BJ (cell line): Measurements from ENCODE around the gene NUMA1. TPM values are rescaled to one million over a fixed set of nuclear protein-coding genes. Genes with fewer than 3 reads are reported as not detected.

Experiments used
- CTCF ChIA-PET: fragments of 350-600 bp; formaldehyde crosslinking; extraction: SDS; loops from one replicate; lab custom pipeline; 2021; ENCODE audit warnings: antibody characterized with exemption, inconsistent platforms; lab: Yijun Ruan, JAX
- POLR2A ChIA-PET: fragments of 300-600 bp; sonication (Branson Sonifier 250); formaldehyde crosslinking; extraction: SDS; loops from one replicate; lab custom pipeline; 2021; ENCODE audit warnings: antibody characterized with exemption; lab: Charles Lee
- DNase-seq: peaks from one replicate; pipeline ENCODE4 v3.0.0-alpha.2; 2011; ENCODE audit warnings: low read depth
- H3K27me3 ChIP-seq: 2 replicates; pipeline ENCODE4 v1.6.0; 2011; ENCODE audit warnings: low read length; ENCODE audit not compliant: control insufficient read depth, insufficient read depth
- H3K36me3 ChIP-seq: 2 replicates; pipeline ENCODE4 v1.5.1; 2011; ENCODE audit warnings: low read length; ENCODE audit not compliant: control insufficient read depth, insufficient read depth
- H3K4me3 ChIP-seq: 2 replicates; pipeline ENCODE4 v1.5.1; 2011; ENCODE audit warnings: low read depth, mild to moderate bottlenecking, control low read depth, low read length
- CTCF ChIP-seq: IDR thresholded peaks from 2 replicates; pipeline ENCODE4 v1.5.1; 2011; ENCODE audit warnings: low read depth, mild to moderate bottlenecking, control low read depth, inconsistent platforms, low read length, moderate library complexity; ENCODE audit not compliant: insufficient read depth
- polyA plus RNA-seq: library from polyadenylated mRNA; depleted of rRNA; stranded (reverse); fragments of >200 nt; gene quantifications from 2 replicates; pipeline ENCODE4 v1.2.3, GENCODE V29; 2011

Gene NUMA1
- polyA plus RNA-seq, 1 experiment = 120 TPM

- CTCF ChIA-PET = interaction anchor here (0.9 to 2.9 kb wide), 5 partner anchors 9 to 416 kb away, joined by 3 to 21 read pairs (median 3); no protein-coding TSS in a partner anchor
- Histone ChIP-seq H3K36me3 (peaks cover 21% of the 10 kb centered on the region), H3K4me3 (no peak within 1 kb of the TSS), H3K27me3 (no peaks in the 10 kb centered on the region)
- no peak for TF ChIP-seq CTCF
- no peak for DNase-seq
- POLR2A ChIA-PET = no interaction called here
Observed at GRCh38 chr11:71998649-71999310, 81.6 kb downstream of the NUMA1 start, which contains the start of gene IL18BP. Gene IL18BP, plus strand, starts transcription at chr11:71998909. Its CDS starts 1,076 bp downstream, at chr11:71999985.

- no peak overlapping the region for H3K4me3 ChIP-seq
- peaks cover 14% of the 10 kb centered on the region for H3K36me3 ChIP-seq
- CTCF ChIA-PET = interaction anchor here (0.6 to 2.9 kb wide), 4 partner anchors 9 to 435 kb away, joined by 3 to 21 read pairs (median 4); no protein-coding TSS in a partner anchor
- DNase-seq = no peak
- no peak for TF ChIP-seq CTCF
- H3K27me3 ChIP-seq = no peaks in the 10 kb centered on the region
- POLR2A ChIA-PET = no interaction called here
Observed at GRCh38 chr11:71998061-71998460, 82.3 kb downstream of the NUMA1 start.

DNA sequence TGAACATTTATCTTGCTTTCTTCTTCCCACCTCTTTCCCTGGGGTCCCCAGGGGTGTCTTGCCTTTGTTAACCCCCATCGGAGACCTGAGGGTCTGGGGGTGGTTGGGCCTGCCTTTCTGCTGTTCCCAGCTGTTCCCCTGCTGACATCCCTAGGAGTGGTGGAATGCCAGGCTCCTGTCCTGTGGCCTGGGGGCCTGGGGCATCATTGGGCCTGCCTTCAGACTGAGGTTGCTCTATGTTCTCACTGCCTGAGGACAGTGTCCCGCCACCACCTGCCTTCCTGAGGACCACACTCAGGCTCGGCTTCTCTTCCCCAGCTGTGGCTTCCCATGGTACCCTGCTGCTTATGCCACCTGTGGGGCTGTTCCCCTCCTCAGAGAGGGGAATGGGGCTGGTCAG lies 82.7 kb downstream of the NUMA1 start:
- ChIA-PET CTCF (interaction anchor here (0.8 to 2.9 kb wide), 4 partner anchors 8 to 94 kb away, joined by 3 to 21 read pairs (median 4); no protein-coding TSS in a partner anchor), POLR2A (no interaction called here)
- no peak for DNase-seq
- Histone ChIP-seq H3K27me3 (no peaks in the 10 kb centered on the region), H3K4me3 (no peak overlapping the region), H3K36me3 (peaks cover 10% of the 10 kb centered on the region)
- TF ChIP-seq CTCF = no peak

GRCh38 chr11:71996946-71997345 lies 83.4 kb downstream of the NUMA1 start:
- POLR2A ChIA-PET = no interaction called here
- no peak overlapping the region for H3K4me3 ChIP-seq
- CTCF ChIA-PET = interaction anchor here (0.8 to 1.6 kb wide), 2 partner anchors 13 to 94 kb away, joined by 3 read pairs; no protein-coding TSS in a partner anchor
- no peak for TF ChIP-seq CTCF
- no peaks in the 10 kb centered on the region for H3K27me3 ChIP-seq
- peaks cover 8% of the 10 kb centered on the region for H3K36me3 ChIP-seq
- no peak for DNase-seq

GRCh38 chr11:71996517-71996916 lies 83.8 kb downstream of the NUMA1 start:
- ChIA-PET CTCF (interaction anchor here (0.8 to 1.2 kb wide), 2 partner anchors 13 to 29 kb away, joined by 3 read pairs; no protein-coding TSS in a partner anchor), POLR2A (no interaction called here)
- H3K4me3 ChIP-seq = no peak overlapping the region
- DNase-seq = no peak
- no peak for TF ChIP-seq CTCF
- H3K36me3 ChIP-seq = peaks cover 7% of the 10 kb centered on the region
- H3K27me3 ChIP-seq = no peaks in the 10 kb centered on the region
